Neutrophil (primary cell): ENCODE measurements around the gene TSPAN9.

Source experiments
- H3K27ac ChIP-seq: fragments of 200-600 bp; sonication (generic); 2 replicates; pipeline ENCODE4 v1.5.1; 2016; ENCODE audit warnings: mild to moderate bottlenecking, moderate library complexity
- H3K27me3 ChIP-seq: fragments of 200-600 bp; sonication (generic); 2 replicates; pipeline ENCODE4 v1.6.0; 2016; ENCODE audit warnings: mild to moderate bottlenecking
- H3K36me3 ChIP-seq: fragments of 200-600 bp; sonication (generic); 2 replicates; pipeline ENCODE4 v1.5.1; 2017
- H3K4me1 ChIP-seq, 2 experiments: fragments of 200-600 bp in 1 of 2; sonication (generic) in 1 of 2; 1 replicate in 1 of 2; 2 replicates in 1 of 2; pipeline versions ENCODE4 v1.5.1 to v1.6.1; 2013 to 2016; ENCODE audit warnings: low read depth in 1 of 2, low read length in 1 of 2, mild to moderate bottlenecking in 1 of 2, moderate library complexity in 1 of 2; ENCODE audit not compliant: control insufficient read depth in 1 of 2, insufficient read depth in 1 of 2
- H3K4me3 ChIP-seq, 2 experiments: fragments of 200-600 bp in 1 of 2; sonication (generic) in 1 of 2; 1 replicate in 1 of 2; 2 replicates in 1 of 2; pipeline ENCODE4 v1.5.1; 2013 to 2016; ENCODE audit warnings: low read depth in 1 of 2, low read length in 1 of 2, mild to moderate bottlenecking in 1 of 2, moderate library complexity in 1 of 2
- H3K9me3 ChIP-seq: fragments of 200-600 bp; sonication (generic); 2 replicates; pipeline ENCODE4 v1.5.1; 2016
- CTCF ChIP-seq: fragments of 200-600 bp; sonication (generic); IDR thresholded peaks from 2 replicates; pipeline ENCODE4 v1.5.1; 2016; ENCODE audit warnings: antibody characterized with exemption

The TSPAN9 gene

GRCh38 chr12:3149515-3150307 is 72.5 kb downstream of the TSPAN9 start:
- no peaks in the 10 kb centered on the region for H3K36me3 ChIP-seq
- no peaks in the 10 kb centered on the region for H3K4me1 ChIP-seq
- H3K27ac ChIP-seq: no peak overlapping the region
- TF ChIP-seq CTCF: no peak
- peaks cover 79% of the 10 kb centered on the region for H3K27me3 ChIP-seq
- H3K4me3 ChIP-seq: no peak overlapping the region
- no peaks in the 10 kb centered on the region for H3K9me3 ChIP-seq

- TF ChIP-seq CTCF: no peak
- no peaks in the 10 kb centered on the region for H3K36me3 ChIP-seq
- no peaks in the 10 kb centered on the region for H3K9me3 ChIP-seq
- H3K4me1 ChIP-seq: no peaks in the 10 kb centered on the region
- H3K4me3 ChIP-seq: no peak overlapping the region
- H3K27ac ChIP-seq: no peak overlapping the region
- peaks cover 78% of the 10 kb centered on the region for H3K27me3 ChIP-seq
These were observed 73.1 kb downstream of the TSPAN9 start for GRCh38 chr12:3150308-3150670.

- Histone ChIP-seq H3K4me3 (no peak overlapping the region), H3K36me3 (no peaks in the 10 kb centered on the region), H3K27me3 (peaks cover 69% of the 10 kb centered on the region), H3K27ac (no peak overlapping the region), H3K9me3 (no peaks in the 10 kb centered on the region), H3K4me1 (no peaks in the 10 kb centered on the region)
- no peak for TF ChIP-seq CTCF
These were observed 74.0 kb downstream of the TSPAN9 start for GRCh38 chr12:3150931-3151835.

- Histone ChIP-seq H3K9me3 (no peaks in the 10 kb centered on the region), H3K27ac (no peak overlapping the region), H3K4me3 (no peak overlapping the region), H3K4me1 (no peaks in the 10 kb centered on the region), H3K27me3 (peaks cover 68% of the 10 kb centered on the region), H3K36me3 (no peaks in the 10 kb centered on the region)
- no peak for TF ChIP-seq CTCF
These were observed 74.9 kb downstream of the TSPAN9 start for GRCh38 chr12:3152011-3152511.

GRCh38 chr12:3152892-3153291 is 75.7 kb downstream of the TSPAN9 start:
- Histone ChIP-seq H3K27ac (no peak overlapping the region), H3K36me3 (no peaks in the 10 kb centered on the region), H3K4me3 (no peak overlapping the region), H3K9me3 (no peaks in the 10 kb centered on the region), H3K4me1 (no peaks in the 10 kb centered on the region), H3K27me3 (peaks cover 68% of the 10 kb centered on the region)
- no peak for TF ChIP-seq CTCF
